ENCODE data around the gene WIPF1.

- no peak for TF ChIP-seq POLR2A (IDR thresholded peaks at IDR 0.05)
- TF ChIP-seq CTCF (IDR thresholded peaks at IDR 0.05 in 4 of 5, conservative IDR thresholded peaks at IDR 0.05 in 1 of 5) = no peak
Measured at GRCh38 chr2:174600349-174600748, 2.7 kb upstream of the WIPF1 start.
